Nephron (organoid): ENCODE data around the gene PPP2R2B.

Experiments used
- H3K27ac Mint-ChIP-seq, 3 experiments: 2 replicates each; pipeline ENCODE4 v1.8.0; 2020; ENCODE audit warnings: mixed read lengths in 3 of 3, mild to moderate bottlenecking in 2 of 3, moderate library complexity in 1 of 3
- H3K27me3 Mint-ChIP-seq: 2 replicates; pipeline ENCODE4 v1.8.0; 2021; ENCODE audit warnings: low read depth, mild to moderate bottlenecking, moderate library complexity, mixed read lengths
- H3K36me3 Mint-ChIP-seq: 2 replicates; pipeline ENCODE4 v1.8.0; 2020; ENCODE audit warnings: low read depth, mixed read lengths
- H3K4me1 Mint-ChIP-seq: 2 replicates; pipeline ENCODE4 v1.8.0; 2020; ENCODE audit warnings: mixed read lengths
- H3K4me3 Mint-ChIP-seq, 3 experiments: 2 replicates each; pipeline ENCODE4 v1.8.0; 2020; ENCODE audit warnings: mild to moderate bottlenecking in 3 of 3, mixed read lengths in 3 of 3, moderate library complexity in 2 of 3
- H3K9me3 Mint-ChIP-seq: 2 replicates; pipeline ENCODE4 v1.8.0; 2020; ENCODE audit warnings: mixed read lengths
- CTCF ChIP-seq, 3 experiments: fragments of 200-600 bp; sonication (generic); IDR thresholded peaks; one replicate each; pipeline ENCODE4 v1.5.0; 2021; ENCODE audit warnings: antibody characterized with exemption in 3 of 3; ENCODE audit not compliant: unreplicated experiment in 3 of 3

Gene PPP2R2B

GRCh38 chr5:146698651-146699050 is 179.9 kb downstream of the PPP2R2B start:
- H3K9me3 Mint-ChIP-seq = no peaks in the 10 kb centered on the region
- H3K27ac Mint-ChIP-seq = no peak overlapping the region
- no peak overlapping the region for H3K4me3 Mint-ChIP-seq
- no peaks in the 10 kb centered on the region for H3K36me3 Mint-ChIP-seq
- TF ChIP-seq CTCF (IDR thresholded peaks at IDR 0.05; ENCODE audit: unreplicated experiment in 3 of 3) = no peak
- H3K27me3 Mint-ChIP-seq = no peaks in the 10 kb centered on the region
- no peaks in the 10 kb centered on the region for H3K4me1 Mint-ChIP-seq

- H3K27ac Mint-ChIP-seq = no peak overlapping the region
- no peaks in the 10 kb centered on the region for H3K36me3 Mint-ChIP-seq
- H3K27me3 Mint-ChIP-seq = no peaks in the 10 kb centered on the region
- no peaks in the 10 kb centered on the region for H3K4me1 Mint-ChIP-seq
- no peaks in the 10 kb centered on the region for H3K9me3 Mint-ChIP-seq
- no peak for TF ChIP-seq CTCF (IDR thresholded peaks at IDR 0.05; ENCODE audit: unreplicated experiment in 3 of 3)
- no peak overlapping the region for H3K4me3 Mint-ChIP-seq
These were observed 181.3 kb downstream of the PPP2R2B start for GRCh38 chr5:146697211-146697610.

- H3K27ac Mint-ChIP-seq = no peak overlapping the region
- H3K36me3 Mint-ChIP-seq = no peaks in the 10 kb centered on the region
- TF ChIP-seq CTCF (IDR thresholded peaks at IDR 0.05; ENCODE audit: unreplicated experiment in 3 of 3) = no peak
- H3K4me3 Mint-ChIP-seq = no peak overlapping the region
- H3K4me1 Mint-ChIP-seq = no peaks in the 10 kb centered on the region
- H3K9me3 Mint-ChIP-seq = no peaks in the 10 kb centered on the region
- H3K27me3 Mint-ChIP-seq = no peaks in the 10 kb centered on the region
These were observed 182.9 kb downstream of the PPP2R2B start for GRCh38 chr5:146695646-146696045.

GRCh38 chr5:146690880-146691355 is 187.6 kb downstream of the PPP2R2B start:
- no peak for TF ChIP-seq CTCF (IDR thresholded peaks at IDR 0.05; ENCODE audit: unreplicated experiment in 3 of 3)
- H3K36me3 Mint-ChIP-seq = no peaks in the 10 kb centered on the region
- H3K4me3 Mint-ChIP-seq = no peak overlapping the region
- H3K27ac Mint-ChIP-seq = no peak overlapping the region
- H3K4me1 Mint-ChIP-seq = no peaks in the 10 kb centered on the region
- H3K9me3 Mint-ChIP-seq = no peaks in the 10 kb centered on the region
- H3K27me3 Mint-ChIP-seq = no peaks in the 10 kb centered on the region

- no peaks in the 10 kb centered on the region for H3K4me1 Mint-ChIP-seq
- no peaks in the 10 kb centered on the region for H3K36me3 Mint-ChIP-seq
- no peak overlapping the region for H3K4me3 Mint-ChIP-seq
- H3K27me3 Mint-ChIP-seq = peaks cover 3% of the 10 kb centered on the region
- TF ChIP-seq CTCF (IDR thresholded peaks at IDR 0.05; ENCODE audit: unreplicated experiment in 3 of 3) = no peak
- no peaks in the 10 kb centered on the region for H3K9me3 Mint-ChIP-seq
- H3K27ac Mint-ChIP-seq = no peak overlapping the region
These were observed 190.9 kb downstream of the PPP2R2B start for GRCh38 chr5:146687630-146688029.

GRCh38 chr5:146683861-146684260 is 194.7 kb downstream of the PPP2R2B start:
- H3K27ac Mint-ChIP-seq = no peak overlapping the region
- no peak for TF ChIP-seq CTCF (IDR thresholded peaks at IDR 0.05; ENCODE audit: unreplicated experiment in 3 of 3)
- no peaks in the 10 kb centered on the region for H3K4me1 Mint-ChIP-seq
- no peaks in the 10 kb centered on the region for H3K36me3 Mint-ChIP-seq
- H3K4me3 Mint-ChIP-seq = no peak overlapping the region
- H3K27me3 Mint-ChIP-seq = peaks cover 3% of the 10 kb centered on the region
- H3K9me3 Mint-ChIP-seq = no peaks in the 10 kb centered on the region
